Mononuclear cell (primary cell): Measurements from ENCODE around the gene TKFC. TPM values are rescaled to one million over a fixed set of nuclear protein-coding genes. Genes with fewer than 3 reads are reported as not detected.
A peak's percentile ranks its signal among the peaks of the same experiment; 100 is the strongest.

Source experiments
- H3K27me3 ChIP-seq: 2 replicates; pipeline ENCODE4 v1.6.0; 2011; ENCODE audit warnings: low read length, control low read depth; ENCODE audit not compliant: insufficient read depth
- H3K4me1 ChIP-seq: 2 replicates; pipeline ENCODE4 v1.5.1; 2011; ENCODE audit warnings: mild to moderate bottlenecking, low read length, control low read depth; ENCODE audit not compliant: insufficient read depth
- H3K4me3 ChIP-seq: 2 replicates; pipeline ENCODE4 v1.5.1; 2011; ENCODE audit warnings: mild to moderate bottlenecking, low read length, moderate library complexity
- H3K9me3 ChIP-seq: 2 replicates; pipeline ENCODE4 v1.5.1; 2011; ENCODE audit warnings: low read depth, mild to moderate bottlenecking, control low read depth, low read length
- total RNA-seq: library from RNA; depleted of rRNA; stranded (reverse); fragments of >200 nt; gene quantifications from one replicate; pipeline ENCODE4 v1.2.3, GENCODE V29; 2012

Gene TKFC
- total RNA-seq, 1 donor: 18.5 TPM

- H3K27me3 ChIP-seq: no peaks in the 10 kb centered on the region
- H3K4me1 ChIP-seq: no peaks in the 10 kb centered on the region
- no peaks in the 10 kb centered on the region for H3K9me3 ChIP-seq
- no peak overlapping the region for H3K4me3 ChIP-seq
Observed at GRCh38 chr11:61305417-61305816, 27.6 kb upstream of the TKFC start.

- Histone ChIP-seq H3K4me3 (no peak overlapping the region), H3K4me1 (no peaks in the 10 kb centered on the region), H3K9me3 (no peaks in the 10 kb centered on the region), H3K27me3 (no peaks in the 10 kb centered on the region)
Observed at GRCh38 chr11:61306221-61306620, 26.8 kb upstream of the TKFC start.

GRCh38 chr11:61307354-61307753 is 25.7 kb upstream of the TKFC start:
- no peaks in the 10 kb centered on the region for H3K9me3 ChIP-seq
- no peaks in the 10 kb centered on the region for H3K4me1 ChIP-seq
- H3K27me3 ChIP-seq: no peaks in the 10 kb centered on the region
- H3K4me3 ChIP-seq: no peak overlapping the region

GRCh38 chr11:61309141-61309540 is 23.9 kb upstream of the TKFC start:
- Histone ChIP-seq H3K4me3 (no peak overlapping the region), H3K9me3 (no peaks in the 10 kb centered on the region), H3K4me1 (no peaks in the 10 kb centered on the region), H3K27me3 (no peaks in the 10 kb centered on the region)

GRCh38 chr11:61309739-61310138 is 23.3 kb upstream of the TKFC start:
- H3K9me3 ChIP-seq: no peaks in the 10 kb centered on the region
- H3K27me3 ChIP-seq: no peaks in the 10 kb centered on the region
- H3K4me1 ChIP-seq: no peaks in the 10 kb centered on the region
- no peak overlapping the region for H3K4me3 ChIP-seq

- H3K27me3 ChIP-seq: no peaks in the 10 kb centered on the region
- no peaks in the 10 kb centered on the region for H3K4me1 ChIP-seq
Observed at GRCh38 chr11:61310749-61311148, 22.3 kb upstream of the TKFC start.

GRCh38 chr11:61315260-61315659 is 17.8 kb upstream of the TKFC start:
- Histone ChIP-seq H3K4me1 (no peaks in the 10 kb centered on the region), H3K4me3 (no peak overlapping the region), H3K27me3 (no peaks in the 10 kb centered on the region), H3K9me3 (no peaks in the 10 kb centered on the region)

More at GRCh38 chr11:61310749-61311148, 22.3 kb upstream of the TKFC start:
- Histone ChIP-seq H3K9me3 (no peaks in the 10 kb centered on the region), H3K4me3 (no peak overlapping the region)

- no peak overlapping the region for H3K4me3 ChIP-seq
- H3K9me3 ChIP-seq: no peaks in the 10 kb centered on the region
- no peaks in the 10 kb centered on the region for H3K27me3 ChIP-seq
Observed at GRCh38 chr11:61325649-61326414, 7.2 kb upstream of the TKFC start.

GRCh38 chr11:61327669-61328071 is 5.4 kb upstream of the TKFC start:
- H3K9me3 ChIP-seq: no peaks in the 10 kb centered on the region
- H3K4me1 ChIP-seq: peaks cover 17% of the 10 kb centered on the region
- no peaks in the 10 kb centered on the region for H3K27me3 ChIP-seq
- H3K4me3 ChIP-seq: no peak overlapping the region

More at GRCh38 chr11:61325649-61326414, 7.2 kb upstream of the TKFC start:
- H3K4me1 ChIP-seq: no peaks in the 10 kb centered on the region

- Histone ChIP-seq H3K4me3 (no peak overlapping the region), H3K9me3 (no peaks in the 10 kb centered on the region), H3K27me3 (no peaks in the 10 kb centered on the region), H3K4me1 (peaks cover 19% of the 10 kb centered on the region)
Observed at GRCh38 chr11:61328351-61328750, 4.7 kb upstream of the TKFC start.

- peaks cover 27% of the 10 kb centered on the region for H3K4me1 ChIP-seq
- H3K27me3 ChIP-seq: no peaks in the 10 kb centered on the region
- H3K4me3 ChIP-seq: no peak overlapping the region
- H3K9me3 ChIP-seq: no peaks in the 10 kb centered on the region
Observed at GRCh38 chr11:61329871-61330270, 3.2 kb upstream of the TKFC start.

- Histone ChIP-seq H3K4me1 (peaks cover 33% of the 10 kb centered on the region), H3K9me3 (no peaks in the 10 kb centered on the region), H3K4me3 (peak overlapping the region; percentile 94), H3K27me3 (no peaks in the 10 kb centered on the region)
Observed at GRCh38 chr11:61331651-61332050, 1.4 kb upstream of the TKFC start.

GRCh38 chr11:61332281-61332796 is 689 bp upstream of the TKFC start:
- Histone ChIP-seq H3K4me1 (peaks cover 33% of the 10 kb centered on the region), H3K4me3 (peak overlapping the region; percentile 94), H3K9me3 (no peaks in the 10 kb centered on the region), H3K27me3 (no peaks in the 10 kb centered on the region)

GRCh38 chr11:61333550-61334433 is 764 bp downstream of the TKFC start:
- Histone ChIP-seq H3K4me3 (peak overlapping the region; percentile 94), H3K9me3 (no peaks in the 10 kb centered on the region), H3K27me3 (no peaks in the 10 kb centered on the region), H3K4me1 (peaks cover 33% of the 10 kb centered on the region)
